GM12864 (cell line): ENCODE measurements around the gene MPZ.

Experiments used
- DNase-seq: peaks from one replicate; pipeline ENCODE4 v3.0.0-alpha.2; 2011; ENCODE audit warnings: low read depth
- H3K4me3 ChIP-seq: 2 replicates; pipeline ENCODE4 v1.5.1; 2011; ENCODE audit warnings: mild to moderate bottlenecking, low read depth, low read length, control low read depth
- CTCF ChIP-seq: IDR thresholded peaks from 2 replicates; pipeline ENCODE4 v1.5.1; 2011; ENCODE audit warnings: low read depth, mild to moderate bottlenecking, moderate library complexity, low read length, control low read depth, inconsistent platforms; ENCODE audit errors: missing control alignments

MPZ gene

GRCh38 chr1:161311595-161312181, 1.9 kb upstream of the MPZ start:
- no peak for TF ChIP-seq CTCF
- no peak for DNase-seq
- H3K4me3 ChIP-seq: no peak overlapping the region

- no peak for DNase-seq
- no peak for TF ChIP-seq CTCF
- no peak overlapping the region for H3K4me3 ChIP-seq
These were observed 1.7 kb downstream of the MPZ start for GRCh38 chr1:161307892-161308638.

- peak; percentile 8 for DNase-seq
- no peak for TF ChIP-seq CTCF
- H3K4me3 ChIP-seq: peak overlapping the region; percentile 6; the same call in 1 of the 2 replicates
These were observed 2.5 kb downstream of the MPZ start for GRCh38 chr1:161307230-161307768.

GRCh38 chr1:161305867-161306519, 3.8 kb downstream of the MPZ start:
- peak overlapping the region; percentile 73 for H3K4me3 ChIP-seq
- DNase-seq: peak; percentile 73
- peak; percentile 59 for TF ChIP-seq CTCF

- TF ChIP-seq CTCF: no peak
- peak overlapping the region; percentile 73 for H3K4me3 ChIP-seq
- no peak for DNase-seq
These were observed 4.6 kb downstream of the MPZ start for GRCh38 chr1:161304927-161305866.

GRCh38 chr1:161300478-161300877, 9.3 kb downstream of the MPZ start:
- no peak overlapping the region for H3K4me3 ChIP-seq
- no peak for DNase-seq
- no peak for TF ChIP-seq CTCF
